Measurements from ENCODE around the gene NFAM1. TPM values are rescaled to one million over a fixed set of nuclear protein-coding genes. Genes with fewer than 3 reads are reported as not detected.

The NFAM1 gene
- total RNA-seq, 1 donor from 2014 or later = 1.6 TPM

DNA sequence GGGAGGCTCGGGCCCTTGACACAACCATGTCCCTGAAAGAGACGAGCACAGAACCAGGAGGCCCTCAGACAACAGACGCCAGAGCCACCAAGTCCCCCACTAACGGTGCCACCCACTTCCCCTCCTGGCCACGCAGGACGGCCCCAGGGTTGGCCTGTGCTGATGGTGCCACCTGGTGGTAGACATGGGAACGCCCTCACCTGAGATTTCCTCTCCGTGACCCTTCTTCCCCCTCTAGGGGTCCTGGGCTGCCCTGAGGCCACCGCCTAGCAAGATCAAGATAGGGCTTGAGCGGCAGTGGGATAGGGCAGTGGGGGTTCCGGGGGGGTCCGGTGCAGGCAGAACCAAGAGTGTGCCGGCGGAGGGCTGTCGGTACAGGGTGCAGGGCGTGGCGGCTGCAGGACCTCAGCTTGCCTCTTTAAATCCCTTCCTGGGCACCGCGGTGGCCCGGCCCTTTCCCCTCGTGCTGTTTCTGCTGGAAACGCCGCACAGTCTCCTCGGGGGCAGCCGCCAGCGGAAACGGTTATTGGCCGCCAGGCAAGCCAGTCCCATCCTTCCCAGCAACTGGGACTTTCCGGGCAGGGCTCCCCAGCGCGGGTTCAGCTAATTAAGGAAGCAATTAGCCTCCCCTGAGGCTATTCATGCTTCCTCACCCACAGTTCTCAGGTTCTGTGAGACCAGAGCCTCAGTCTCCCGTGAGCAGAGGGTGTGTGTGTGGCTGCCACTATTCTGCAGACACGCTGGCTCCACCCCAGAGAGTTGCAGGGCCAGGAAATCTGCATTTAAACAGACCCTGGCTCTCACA lies 5.5 kb upstream of the NFAM1 start:
- H3K27ac Mint-ChIP-seq (ENCODE audit: unreplicated experiment) = peak overlapping the region; percentile 72

DNA sequence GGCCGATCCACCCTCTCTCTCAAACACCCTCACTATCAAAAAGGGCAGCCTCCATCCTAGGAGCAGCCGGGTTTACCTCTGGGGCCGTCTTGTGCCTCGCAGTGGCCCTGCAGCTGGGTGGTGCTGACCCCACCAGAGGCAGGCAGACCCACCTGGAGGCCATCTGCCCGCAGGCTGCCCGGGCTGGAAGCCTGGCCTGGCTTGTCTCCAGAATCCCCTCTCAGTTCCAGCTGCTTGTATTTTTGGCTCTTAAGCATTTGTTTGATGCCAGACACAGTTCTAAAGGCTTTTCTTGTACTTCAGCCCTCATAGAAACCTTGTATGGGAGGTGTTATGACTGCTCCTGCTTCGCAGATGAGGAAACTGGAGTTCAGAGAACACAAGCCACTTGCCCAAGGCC lies 4.2 kb upstream of the NFAM1 start:
- TF ChIP-seq, protein P1, sequence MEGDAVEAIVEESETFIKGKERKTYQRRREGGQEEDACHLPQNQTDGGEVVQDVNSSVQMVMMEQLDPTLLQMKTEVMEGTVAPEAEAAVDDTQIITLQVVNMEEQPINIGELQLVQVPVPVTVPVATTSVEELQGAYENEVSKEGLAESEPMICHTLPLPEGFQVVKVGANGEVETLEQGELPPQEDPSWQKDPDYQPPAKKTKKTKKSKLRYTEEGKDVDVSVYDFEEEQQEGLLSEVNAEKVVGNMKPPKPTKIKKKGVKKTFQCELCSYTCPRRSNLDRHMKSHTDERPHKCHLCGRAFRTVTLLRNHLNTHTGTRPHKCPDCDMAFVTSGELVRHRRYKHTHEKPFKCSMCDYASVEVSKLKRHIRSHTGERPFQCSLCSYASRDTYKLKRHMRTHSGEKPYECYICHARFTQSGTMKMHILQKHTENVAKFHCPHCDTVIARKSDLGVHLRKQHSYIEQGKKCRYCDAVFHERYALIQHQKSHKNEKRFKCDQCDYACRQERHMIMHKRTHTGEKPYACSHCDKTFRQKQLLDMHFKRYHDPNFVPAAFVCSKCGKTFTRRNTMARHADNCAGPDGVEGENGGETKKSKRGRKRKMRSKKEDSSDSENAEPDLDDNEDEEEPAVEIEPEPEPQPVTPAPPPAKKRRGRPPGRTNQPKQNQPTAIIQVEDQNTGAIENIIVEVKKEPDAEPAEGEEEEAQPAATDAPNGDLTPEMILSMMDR (IDR thresholded peaks at IDR 0.05; ENCODE audit: unreplicated experiment) = no peak
- Mint-ChIP-seq H3K9me3 (ENCODE audit: unreplicated experiment) (no peaks in the 10 kb centered on the region), H3K4me3 (ENCODE audit: unreplicated experiment) (no peak overlapping the region), H3K36me3 (ENCODE audit: low read depth, unreplicated experiment) (no peaks in the 10 kb centered on the region), H3K27me3 (ENCODE audit: unreplicated experiment) (peaks cover 5% of the 10 kb centered on the region), H3K27ac (ENCODE audit: unreplicated experiment) (no peak overlapping the region), H3K4me1 (ENCODE audit: unreplicated experiment) (peaks cover 29% of the 10 kb centered on the region)
- no peak for DNase-seq (ENCODE audit: low spot score)

More for the DNA sequence above, 5.5 kb upstream of the NFAM1 start:
- Mint-ChIP-seq H3K36me3 (ENCODE audit: low read depth, unreplicated experiment) (no peaks in the 10 kb centered on the region), H3K4me3 (ENCODE audit: unreplicated experiment) (peak overlapping the region; percentile 62), H3K27me3 (ENCODE audit: unreplicated experiment) (peaks cover 5% of the 10 kb centered on the region), H3K9me3 (ENCODE audit: unreplicated experiment) (no peaks in the 10 kb centered on the region), H3K4me1 (ENCODE audit: unreplicated experiment) (peaks cover 29% of the 10 kb centered on the region)
- TF ChIP-seq, protein P1 (IDR thresholded peaks at IDR 0.05; ENCODE audit: unreplicated experiment) = peak; percentile 98
- peak; percentile 87 for DNase-seq (ENCODE audit: low spot score)

DNA sequence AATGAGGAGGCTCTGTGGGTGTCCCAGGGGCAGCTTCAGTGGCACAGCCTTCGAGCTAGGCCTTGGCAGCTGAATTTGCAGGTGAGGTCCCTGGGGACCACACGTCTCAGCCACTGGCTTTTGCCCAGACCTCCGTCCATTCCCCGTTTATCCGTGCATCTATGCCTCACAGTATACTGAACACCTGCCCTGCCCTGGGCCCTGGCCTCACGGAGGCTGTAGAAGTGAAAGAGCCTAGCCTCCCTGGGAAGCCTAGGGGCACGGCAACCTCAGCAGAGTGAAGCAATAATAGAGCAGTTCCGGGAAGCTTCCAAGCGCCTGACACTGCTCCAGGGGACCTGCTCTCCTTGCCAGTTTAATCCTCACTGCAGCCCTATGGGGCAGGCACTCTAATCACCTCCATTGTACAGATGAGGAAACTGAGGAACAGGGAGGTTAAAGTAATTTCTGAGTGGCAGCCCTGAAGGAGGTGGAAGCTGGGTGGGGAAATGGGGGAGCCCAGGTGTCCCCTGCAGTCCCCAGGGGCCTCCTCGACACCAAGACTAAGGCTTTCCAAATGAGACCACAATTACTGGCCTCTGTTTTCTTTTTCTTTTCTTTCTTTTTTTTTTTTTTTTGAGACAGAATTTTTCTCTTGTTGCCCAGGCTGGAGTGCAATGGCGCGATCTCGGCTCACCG lies 2.7 kb upstream of the NFAM1 start:
- peaks cover 8% of the 10 kb centered on the region for H3K27me3 Mint-ChIP-seq (ENCODE audit: unreplicated experiment)
- H3K36me3 Mint-ChIP-seq (ENCODE audit: low read depth, unreplicated experiment) = no peaks in the 10 kb centered on the region
- no peak overlapping the region for H3K4me3 Mint-ChIP-seq (ENCODE audit: unreplicated experiment)
- no peaks in the 10 kb centered on the region for H3K9me3 Mint-ChIP-seq (ENCODE audit: unreplicated experiment)
- no peak for DNase-seq (ENCODE audit: low spot score)
- TF ChIP-seq, protein P1 (IDR thresholded peaks at IDR 0.05; ENCODE audit: unreplicated experiment) = no peak
- no peak overlapping the region for H3K27ac Mint-ChIP-seq (ENCODE audit: unreplicated experiment)
- peaks cover 23% of the 10 kb centered on the region for H3K4me1 Mint-ChIP-seq (ENCODE audit: unreplicated experiment)

DNA sequence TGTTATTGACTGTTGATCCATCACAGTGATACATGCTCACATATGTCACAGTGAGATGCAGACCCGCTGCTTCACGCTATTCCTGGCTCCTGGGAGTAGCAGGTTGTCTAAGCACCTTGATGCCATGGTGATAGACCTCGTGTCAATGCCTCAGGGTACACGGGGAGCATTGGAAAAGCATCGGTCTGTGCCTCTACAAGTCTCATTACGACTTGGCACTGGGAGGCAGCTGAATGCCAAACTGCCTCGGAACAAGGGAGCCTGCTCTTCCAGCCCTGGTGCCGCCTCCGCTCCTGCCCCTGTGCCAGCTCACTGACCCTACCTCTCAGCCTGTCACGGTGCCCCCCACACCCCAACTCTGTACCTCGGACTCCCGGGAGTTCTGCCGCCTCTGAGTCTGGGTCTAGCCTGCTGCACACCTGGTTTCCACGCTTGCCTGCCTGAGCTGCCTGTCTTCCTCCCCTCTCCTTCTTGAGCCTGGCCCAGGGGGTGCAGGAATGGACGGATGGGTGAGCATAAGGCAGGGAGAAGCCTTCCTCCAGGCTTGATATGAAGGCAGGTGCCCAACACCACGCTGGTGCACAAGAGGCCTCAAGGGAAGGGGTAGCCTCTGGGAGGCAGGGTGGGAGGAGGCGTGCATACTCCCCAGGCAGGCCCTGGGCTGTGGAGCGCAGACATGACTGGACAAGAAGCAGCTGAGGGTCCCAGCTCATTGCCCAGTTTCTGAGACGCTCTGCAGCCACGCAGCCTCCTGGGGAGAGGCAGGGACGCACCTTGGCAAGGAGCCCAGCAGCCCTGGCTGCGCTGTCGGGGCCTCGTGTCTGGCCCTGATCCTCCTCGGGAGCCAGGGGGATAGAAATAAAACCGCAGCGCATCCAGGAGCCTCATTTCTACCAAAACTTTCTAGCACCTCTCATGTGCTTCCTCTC lies 1.8 kb upstream of the NFAM1 start:
- H3K27me3 Mint-ChIP-seq (ENCODE audit: unreplicated experiment) = peaks cover 11% of the 10 kb centered on the region
- H3K4me3 Mint-ChIP-seq (ENCODE audit: unreplicated experiment) = no peak overlapping the region
- no peak for DNase-seq (ENCODE audit: low spot score)
- H3K4me1 Mint-ChIP-seq (ENCODE audit: unreplicated experiment) = peaks cover 14% of the 10 kb centered on the region
- TF ChIP-seq, protein P1 (IDR thresholded peaks at IDR 0.05; ENCODE audit: unreplicated experiment) = no peak
- H3K9me3 Mint-ChIP-seq (ENCODE audit: unreplicated experiment) = no peaks in the 10 kb centered on the region
- no peak overlapping the region for H3K27ac Mint-ChIP-seq (ENCODE audit: unreplicated experiment)
- H3K36me3 Mint-ChIP-seq (ENCODE audit: low read depth, unreplicated experiment) = no peaks in the 10 kb centered on the region
